H7 (cell line): ENCODE measurements around the gene IGSF22. TPM values are rescaled to one million over a fixed set of nuclear protein-coding genes. Genes with fewer than 3 reads are reported as not detected.

Experiments
- DNase-seq: peaks from one replicate; pipeline ENCODE4 v3.0.0; 2012
- H3K27me3 ChIP-seq: 2 replicates; pipeline ENCODE4 v1.6.0; 2011; ENCODE audit warnings: mild to moderate bottlenecking, low read length; ENCODE audit not compliant: control insufficient read depth, insufficient read depth
- H3K36me3 ChIP-seq: replicated peaks from 2 replicates; pipeline ENCODE4 v1.5.1; 2011; ENCODE audit warnings: low read length; ENCODE audit not compliant: control insufficient read depth, insufficient read depth
- H3K4me3 ChIP-seq: 2 replicates; pipeline ENCODE4 v1.5.1; 2011; ENCODE audit warnings: low read depth, mild to moderate bottlenecking, control low read depth, low read length, moderate library complexity; ENCODE audit not compliant: insufficient read depth
- total RNA-seq: library from RNA; depleted of rRNA; stranded (reverse); fragments of >200 nt; shearing (Covaris generic); gene quantifications from 2 replicates; pipeline ENCODE4 v1.2.3, GENCODE V29; 2014

IGSF22 gene
- total RNA-seq, 1 experiment from 2014 or later: 0.76 TPM

- peak; percentile 90 for DNase-seq
- Histone ChIP-seq H3K27me3 (no peaks in the 10 kb centered on the region), H3K36me3 (no peaks in the 10 kb centered on the region), H3K4me3 (no peak overlapping the region)
Measured at GRCh38 chr11:18731949-18732821, 6.2 kb upstream of the IGSF22 start.

- DNase-seq: no peak
- no peak overlapping the region for H3K4me3 ChIP-seq
- H3K36me3 ChIP-seq: no peaks in the 10 kb centered on the region
- no peaks in the 10 kb centered on the region for H3K27me3 ChIP-seq
Measured at GRCh38 chr11:18731441-18731840, 5.5 kb upstream of the IGSF22 start.

GRCh38 chr11:18730020-18730419, 4.0 kb upstream of the IGSF22 start:
- no peaks in the 10 kb centered on the region for H3K36me3 ChIP-seq
- no peak for DNase-seq
- no peaks in the 10 kb centered on the region for H3K27me3 ChIP-seq
- H3K4me3 ChIP-seq: no peak overlapping the region

- DNase-seq: no peak
- Histone ChIP-seq H3K27me3 (no peaks in the 10 kb centered on the region; the same call in 1 of the 2 replicates), H3K4me3 (no peak overlapping the region), H3K36me3 (no peaks in the 10 kb centered on the region)
Measured at GRCh38 chr11:18729426-18729825, 3.4 kb upstream of the IGSF22 start.

GRCh38 chr11:18728658-18729057, 2.7 kb upstream of the IGSF22 start:
- H3K4me3 ChIP-seq: no peak overlapping the region
- no peaks in the 10 kb centered on the region for H3K36me3 ChIP-seq
- no peaks in the 10 kb centered on the region; the same call in 1 of the 2 replicates for H3K27me3 ChIP-seq
- DNase-seq: no peak

GRCh38 chr11:18727479-18728236, 1.7 kb upstream of the IGSF22 start:
- H3K4me3 ChIP-seq: no peak overlapping the region
- no peaks in the 10 kb centered on the region; the same call in 1 of the 2 replicates for H3K27me3 ChIP-seq
- DNase-seq: peak; percentile 93
- H3K36me3 ChIP-seq: no peaks in the 10 kb centered on the region

- no peak overlapping the region for H3K4me3 ChIP-seq
- H3K36me3 ChIP-seq: no peaks in the 10 kb centered on the region
- DNase-seq: no peak
- H3K27me3 ChIP-seq: peaks cover 9% of the 10 kb centered on the region; the same call in 1 of the 2 replicates
Measured at GRCh38 chr11:18723991-18724390, 2.0 kb downstream of the IGSF22 start.

- no peak overlapping the region for H3K4me3 ChIP-seq
- DNase-seq: no peak
- H3K36me3 ChIP-seq: no peaks in the 10 kb centered on the region
- peaks cover 14% of the 10 kb centered on the region; the same call in 1 of the 2 replicates for H3K27me3 ChIP-seq
Measured at GRCh38 chr11:18722293-18722637, 3.7 kb downstream of the IGSF22 start.

- peak; percentile 86 for DNase-seq
- H3K36me3 ChIP-seq: no peaks in the 10 kb centered on the region
- peaks cover 16% of the 10 kb centered on the region; the same call in 1 of the 2 replicates for H3K27me3 ChIP-seq
- H3K4me3 ChIP-seq: peak overlapping the region; percentile 58
Measured at GRCh38 chr11:18721561-18722292, 4.3 kb downstream of the IGSF22 start.

GRCh38 chr11:18720808-18721560, 5.0 kb downstream of the IGSF22 start:
- Histone ChIP-seq H3K36me3 (no peaks in the 10 kb centered on the region), H3K4me3 (peak overlapping the region; percentile 58), H3K27me3 (peaks cover 17% of the 10 kb centered on the region; the same call in 1 of the 2 replicates)
- peak; percentile 94 for DNase-seq

- Histone ChIP-seq H3K4me3 (no peak overlapping the region), H3K36me3 (no peaks in the 10 kb centered on the region)
- no peak for DNase-seq
Measured at GRCh38 chr11:18720091-18720807, 5.7 kb downstream of the IGSF22 start.

GRCh38 chr11:18715476-18715875, 10.5 kb downstream of the IGSF22 start:
- no peak overlapping the region for H3K4me3 ChIP-seq
- H3K27me3 ChIP-seq: peaks cover 14% of the 10 kb centered on the region; the same call in 1 of the 2 replicates
- DNase-seq: no peak
- no peaks in the 10 kb centered on the region for H3K36me3 ChIP-seq

More at GRCh38 chr11:18720091-18720807, 5.7 kb downstream of the IGSF22 start:
- peaks cover 17% of the 10 kb centered on the region; the same call in 1 of the 2 replicates for H3K27me3 ChIP-seq

GRCh38 chr11:18714443-18714780, 11.6 kb downstream of the IGSF22 start:
- peaks cover 12% of the 10 kb centered on the region; the same call in 1 of the 2 replicates for H3K27me3 ChIP-seq
- no peak overlapping the region for H3K4me3 ChIP-seq
- no peak for DNase-seq
- no peaks in the 10 kb centered on the region for H3K36me3 ChIP-seq
